Activated T-cell treated with anti-CD3 and anti-CD28 coated beads, Interleukin-2, amount 50 U/mL, for 4 hours (primary cell): ENCODE results near the gene ZBTB20. TPM values are rescaled to one million over a fixed set of nuclear protein-coding genes. Genes with fewer than 3 reads are reported as not detected.
A peak's percentile ranks its signal among the peaks of the same experiment; 100 is the strongest.

Experiments used
- ATAC-seq, 2 donors: fragments of 200-7000 bp; cut with Tn5 transposase; one replicate each; pipeline ENCODE4 v1.10.0; 2021
- DNase-seq: peaks from one replicate; pipeline ENCODE4 v3.0.0-alpha.2; 2020
- H3K27me3 Mint-ChIP-seq: one replicate; pipeline ENCODE4 v1.8.0; 2021; ENCODE audit warnings: low read depth, mixed read lengths
- H3K36me3 Mint-ChIP-seq: one replicate; pipeline ENCODE4 v1.8.0; 2022; ENCODE audit warnings: mixed read lengths; ENCODE audit not compliant: insufficient read depth
- H3K4me1 Mint-ChIP-seq: one replicate; pipeline ENCODE4 v1.8.0; 2021; ENCODE audit warnings: low read depth, mixed read lengths
- H3K4me3 Mint-ChIP-seq: one replicate; pipeline ENCODE4 v1.8.0; 2021; ENCODE audit warnings: mild to moderate bottlenecking, moderate library complexity, mixed read lengths
- H3K9me3 Mint-ChIP-seq: one replicate; pipeline ENCODE4 v1.8.0; 2021; ENCODE audit warnings: mixed read lengths
- total RNA-seq, 3 donors: library from RNA; stranded (reverse); gene quantifications; one replicate each; pipeline ENCODE4 v1.2.1, GENCODE V29; 2021

Gene ZBTB20
- total RNA-seq, 3 donors from 2014 or later, result 0.91 to 2.8 (median 1.8) TPM

DNA sequence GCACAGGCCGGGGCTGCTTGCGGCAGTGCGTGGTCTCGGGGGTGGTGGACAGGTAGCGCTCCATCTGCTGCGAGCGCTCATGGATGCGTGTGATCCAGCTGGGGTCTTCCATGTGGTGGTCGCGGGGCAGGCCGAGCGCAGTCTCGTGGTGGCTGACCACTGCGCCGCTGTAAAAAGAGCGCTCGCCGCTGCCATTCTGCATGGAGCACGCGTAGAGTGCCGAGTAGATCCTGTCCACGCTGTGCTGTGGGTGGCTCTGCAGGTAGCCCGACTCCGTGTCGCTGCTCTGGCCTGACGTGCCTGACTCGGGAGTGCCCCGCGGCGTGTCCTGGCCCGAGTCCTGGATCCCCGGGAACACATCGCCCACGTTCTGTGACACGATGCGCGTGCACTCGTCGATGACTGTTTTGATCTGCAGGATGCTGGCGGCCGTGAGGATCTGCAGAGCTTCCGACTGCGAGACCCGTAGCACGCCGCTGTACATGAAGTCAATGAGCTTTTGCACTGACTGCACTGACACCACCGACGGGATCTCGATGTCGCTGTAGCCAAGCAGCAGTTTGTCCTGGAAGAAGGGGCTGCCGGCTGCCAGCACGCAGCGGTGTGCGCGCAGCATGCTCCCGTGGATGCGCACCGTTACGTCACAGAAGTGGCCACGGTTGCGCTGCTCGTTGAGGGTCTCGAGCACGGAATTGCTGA, 795.8 kb downstream of the ZBTB20 start:
- no peak for ATAC-seq
- H3K4me3 Mint-ChIP-seq, result no peak overlapping the region
- no peaks in the 10 kb centered on the region for H3K9me3 Mint-ChIP-seq
- DNase-seq, result no peak
- H3K4me1 Mint-ChIP-seq, result peaks cover under 1% of the 10 kb centered on the region
- H3K36me3 Mint-ChIP-seq, result peaks cover 37% of the 10 kb centered on the region
- no peaks in the 10 kb centered on the region for H3K27me3 Mint-ChIP-seq

DNA sequence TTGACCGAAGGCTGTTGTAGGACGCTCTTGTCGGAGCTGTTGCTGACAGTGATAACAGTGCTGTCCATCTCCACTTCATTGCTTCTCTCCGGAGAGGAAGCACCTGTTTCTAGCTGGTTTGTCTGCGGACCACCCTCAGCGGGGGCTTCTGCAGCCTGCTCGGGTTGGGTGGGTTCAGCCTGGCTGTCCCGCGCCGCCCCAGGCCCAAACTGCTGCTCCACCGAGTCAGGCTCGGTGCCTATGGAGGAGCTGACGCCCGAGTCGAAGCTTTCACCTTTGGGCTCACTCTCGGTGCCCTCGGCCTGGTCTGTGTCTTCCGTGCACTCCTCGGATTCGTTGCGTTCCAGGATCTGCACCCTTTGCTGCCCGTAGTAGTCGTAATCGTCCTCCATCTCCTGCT, 796.4 kb downstream of the ZBTB20 start:
- H3K9me3 Mint-ChIP-seq, result no peaks in the 10 kb centered on the region
- H3K36me3 Mint-ChIP-seq, result peaks cover 37% of the 10 kb centered on the region
- H3K27me3 Mint-ChIP-seq, result no peaks in the 10 kb centered on the region
- DNase-seq (no peak), ATAC-seq (no peak)
- H3K4me1 Mint-ChIP-seq, result peaks cover 5% of the 10 kb centered on the region
- H3K4me3 Mint-ChIP-seq, result no peak overlapping the region

DNA sequence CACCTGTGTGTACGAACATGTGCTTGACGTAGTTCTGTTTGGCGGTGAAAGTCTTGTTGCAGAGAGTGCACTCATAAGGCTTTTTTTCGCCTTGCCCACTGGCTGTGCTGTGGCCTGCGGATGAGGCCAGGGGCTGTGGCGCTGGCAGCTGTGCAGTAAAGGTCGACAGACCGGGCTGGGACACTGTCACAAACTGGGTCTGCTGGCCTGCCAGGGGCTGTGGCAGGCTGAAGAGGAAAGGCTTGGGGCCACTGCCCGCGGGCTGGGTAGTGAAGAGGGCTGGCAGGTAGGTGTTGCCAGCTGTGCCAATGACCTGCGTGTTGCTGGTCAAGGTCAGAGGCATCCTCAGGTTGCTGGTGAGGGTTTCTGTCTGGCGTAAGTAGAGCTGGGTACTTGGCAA, 796.8 kb downstream of the ZBTB20 start:
- ATAC-seq (no peak), DNase-seq (no peak)
- no peak overlapping the region for H3K4me3 Mint-ChIP-seq
- H3K9me3 Mint-ChIP-seq, result no peaks in the 10 kb centered on the region
- peaks cover 37% of the 10 kb centered on the region for H3K36me3 Mint-ChIP-seq
- H3K4me1 Mint-ChIP-seq, result peaks cover 5% of the 10 kb centered on the region
- H3K27me3 Mint-ChIP-seq, result no peaks in the 10 kb centered on the region

DNA sequence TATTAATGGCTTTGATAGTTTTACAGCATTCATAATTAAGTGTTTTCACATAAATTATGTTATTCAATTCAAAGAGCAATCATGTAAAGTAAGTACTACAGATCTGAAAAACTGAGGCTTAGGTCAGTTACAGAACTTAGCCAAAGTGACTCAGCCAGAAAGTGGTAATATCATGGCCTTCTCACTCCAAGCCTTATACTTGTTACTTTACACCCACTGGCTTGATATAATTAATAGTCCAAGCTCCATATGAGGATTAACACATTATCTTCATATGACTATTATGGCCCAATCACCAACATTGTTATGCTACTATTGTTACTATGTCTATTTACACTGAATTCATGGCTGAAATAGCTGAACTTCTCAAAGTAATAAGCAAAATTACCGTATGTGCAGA, 802.6 kb downstream of the ZBTB20 start:
- Mint-ChIP-seq H3K4me3 (no peak overlapping the region), H3K4me1 (peaks cover 11% of the 10 kb centered on the region), H3K27me3 (no peaks in the 10 kb centered on the region), H3K9me3 (no peaks in the 10 kb centered on the region), H3K36me3 (peaks cover 21% of the 10 kb centered on the region)
- DNase-seq (no peak), ATAC-seq (no peak)

DNA sequence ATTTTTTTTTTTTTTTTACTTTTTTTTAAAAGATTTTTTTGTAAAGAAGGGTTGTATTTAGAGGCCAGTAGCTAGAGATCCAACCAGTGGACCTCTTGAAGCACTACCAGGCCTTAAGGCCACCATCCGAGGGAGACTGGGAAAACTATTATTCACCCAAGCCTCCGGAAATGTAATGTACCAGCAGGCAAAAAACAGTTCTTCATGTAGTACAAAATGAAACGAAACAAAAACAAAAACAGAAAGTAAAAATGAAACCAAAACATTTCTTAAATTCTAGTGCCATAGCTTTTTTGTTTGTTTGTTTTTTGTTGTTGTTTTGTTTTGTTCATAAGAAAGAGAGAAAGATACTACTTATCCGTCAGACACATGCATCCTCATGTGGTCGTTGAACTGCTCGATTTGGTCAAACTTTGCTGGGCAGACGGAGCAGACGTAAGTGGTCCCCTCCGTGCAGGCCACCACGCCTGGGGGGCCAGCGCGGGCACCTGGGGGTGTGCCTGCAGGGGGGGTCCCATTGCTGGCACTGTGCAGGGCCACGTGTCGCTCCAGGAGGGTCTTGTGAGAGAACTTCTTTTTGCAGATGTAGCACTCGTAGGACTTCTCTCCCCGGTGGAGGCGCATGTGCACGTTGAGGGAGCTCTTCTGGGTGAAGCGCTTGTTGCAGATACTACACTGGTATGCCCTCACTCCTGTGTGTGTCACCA, 808.3 kb downstream of the ZBTB20 start:
- Mint-ChIP-seq H3K4me1 (peaks cover 37% of the 10 kb centered on the region), H3K36me3 (peaks cover 19% of the 10 kb centered on the region), H3K9me3 (no peaks in the 10 kb centered on the region), H3K27me3 (no peaks in the 10 kb centered on the region), H3K4me3 (no peak overlapping the region)
- DNase-seq, result no peak
- ATAC-seq, result peak in 1 of 2 donors; percentile 25

DNA sequence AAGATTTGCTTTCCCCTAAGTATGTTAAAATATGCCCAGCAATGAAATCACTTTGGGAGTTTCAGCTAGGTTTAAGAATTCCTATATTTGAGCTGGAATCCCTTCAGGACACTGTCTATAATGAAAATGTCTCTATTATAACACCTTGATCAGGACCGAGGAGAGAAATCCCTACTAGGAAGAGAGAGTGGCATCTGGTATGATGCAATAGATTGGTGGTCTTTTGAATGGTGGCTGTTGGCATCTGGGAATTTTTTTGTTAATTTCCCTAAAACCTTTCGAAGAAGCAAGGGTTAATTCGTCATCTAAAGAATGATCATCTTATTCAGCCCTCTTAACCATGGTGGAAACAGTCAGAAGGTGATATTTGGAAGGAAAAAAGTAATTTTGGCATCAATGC, 810.2 kb downstream of the ZBTB20 start:
- no peak overlapping the region for H3K4me3 Mint-ChIP-seq
- H3K4me1 Mint-ChIP-seq, result peaks cover 54% of the 10 kb centered on the region
- no peaks in the 10 kb centered on the region for H3K9me3 Mint-ChIP-seq
- peaks cover 10% of the 10 kb centered on the region for H3K36me3 Mint-ChIP-seq
- no peaks in the 10 kb centered on the region for H3K27me3 Mint-ChIP-seq
- DNase-seq (no peak), ATAC-seq (no peak)

DNA sequence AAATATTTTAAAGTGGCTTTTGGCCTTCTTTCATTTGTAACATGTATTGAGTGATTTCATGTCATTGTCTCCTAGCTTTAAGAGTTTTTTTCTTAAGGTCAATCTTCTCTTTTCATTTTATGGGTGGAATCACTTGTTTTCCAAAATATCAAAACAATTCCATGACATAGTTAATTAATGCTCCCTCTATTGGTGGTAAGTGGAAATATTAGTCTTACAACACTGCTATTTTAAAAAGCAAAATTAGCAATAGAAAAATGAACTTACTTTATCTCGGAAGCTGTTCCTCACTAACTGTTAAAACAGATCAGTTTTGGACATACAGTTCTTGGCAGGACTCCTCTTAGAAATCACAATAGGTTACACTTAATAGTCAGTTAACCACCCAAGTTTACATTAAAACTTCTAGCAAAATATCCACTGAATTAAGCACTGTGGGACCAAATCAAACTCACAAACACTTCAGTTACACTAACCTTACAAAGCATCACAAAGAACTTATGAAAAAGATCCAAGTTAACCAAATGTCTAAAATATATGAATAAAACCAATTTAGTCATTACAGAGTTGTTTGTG, 810.9 kb downstream of the ZBTB20 start:
- ATAC-seq (no peak), DNase-seq (no peak)
- peaks cover 10% of the 10 kb centered on the region for H3K36me3 Mint-ChIP-seq
- H3K4me1 Mint-ChIP-seq, result peaks cover 61% of the 10 kb centered on the region
- no peaks in the 10 kb centered on the region for H3K9me3 Mint-ChIP-seq
- H3K4me3 Mint-ChIP-seq, result no peak overlapping the region
- H3K27me3 Mint-ChIP-seq, result no peaks in the 10 kb centered on the region

DNA sequence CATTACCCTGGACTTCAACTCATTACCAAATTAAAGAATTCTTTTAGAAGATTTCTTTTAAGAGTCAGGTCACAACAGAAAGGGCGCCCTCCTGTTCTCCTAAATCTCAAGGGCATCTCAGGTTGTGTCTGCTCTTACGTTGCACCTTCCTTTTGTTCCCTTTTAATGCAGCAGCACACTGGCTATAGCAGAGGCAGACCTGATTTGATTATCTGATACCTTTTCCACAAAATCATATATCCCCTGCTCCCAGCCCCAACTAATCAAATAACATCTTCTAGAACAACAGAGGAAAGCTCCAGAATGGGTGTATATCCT, 813.2 kb downstream of the ZBTB20 start:
- peaks cover 77% of the 10 kb centered on the region for H3K4me1 Mint-ChIP-seq
- H3K36me3 Mint-ChIP-seq, result peaks cover 14% of the 10 kb centered on the region
- H3K9me3 Mint-ChIP-seq, result no peaks in the 10 kb centered on the region

DNA sequence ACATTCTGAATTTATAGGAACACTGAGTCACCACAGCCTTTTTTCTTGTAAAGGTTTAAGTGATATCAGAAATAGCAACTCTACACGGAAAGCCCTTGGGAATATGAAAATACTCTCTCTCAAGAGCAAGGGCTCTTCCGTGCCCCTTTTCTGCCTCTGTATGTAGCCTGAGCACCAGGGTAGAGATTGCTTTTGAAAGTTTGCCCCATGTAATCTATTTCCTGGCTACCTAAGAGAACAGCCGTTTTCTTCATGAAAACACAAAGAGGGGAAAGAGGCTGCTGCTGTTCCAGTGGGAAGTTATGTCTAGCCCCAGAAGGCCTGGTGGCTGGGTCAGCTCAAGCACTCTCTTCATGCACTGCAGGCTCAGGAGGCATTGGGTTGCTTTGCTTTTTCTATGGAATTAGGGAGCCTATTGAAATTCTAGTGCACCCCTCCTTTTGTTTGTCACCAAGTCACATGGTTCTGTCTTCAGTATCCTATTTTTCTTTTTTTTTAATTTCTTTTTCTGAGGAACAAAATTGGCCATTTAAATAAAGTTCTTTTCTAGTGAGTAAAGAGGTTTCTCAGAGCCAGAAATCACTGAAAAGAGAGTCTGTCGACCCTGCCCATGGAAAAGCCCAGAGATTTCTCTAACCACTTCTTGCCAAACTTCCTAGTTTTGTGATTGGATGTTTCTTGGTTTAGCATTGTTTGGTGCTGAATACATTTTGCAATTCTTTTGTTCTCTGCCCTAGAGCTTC, 813.7 kb downstream of the ZBTB20 start:
- no peak overlapping the region for H3K4me3 Mint-ChIP-seq
- H3K4me1 Mint-ChIP-seq, result peaks cover 80% of the 10 kb centered on the region
- DNase-seq (no peak), ATAC-seq (peak in 1 of 2 donors; percentile 42)
- H3K36me3 Mint-ChIP-seq, result peaks cover 16% of the 10 kb centered on the region
- no peaks in the 10 kb centered on the region for H3K27me3 Mint-ChIP-seq
- no peaks in the 10 kb centered on the region for H3K9me3 Mint-ChIP-seq

More for the DNA sequence above, 813.2 kb downstream of the ZBTB20 start:
- no peak overlapping the region for H3K4me3 Mint-ChIP-seq
- H3K27me3 Mint-ChIP-seq, result no peaks in the 10 kb centered on the region
- DNase-seq (no peak), ATAC-seq (no peak)

DNA sequence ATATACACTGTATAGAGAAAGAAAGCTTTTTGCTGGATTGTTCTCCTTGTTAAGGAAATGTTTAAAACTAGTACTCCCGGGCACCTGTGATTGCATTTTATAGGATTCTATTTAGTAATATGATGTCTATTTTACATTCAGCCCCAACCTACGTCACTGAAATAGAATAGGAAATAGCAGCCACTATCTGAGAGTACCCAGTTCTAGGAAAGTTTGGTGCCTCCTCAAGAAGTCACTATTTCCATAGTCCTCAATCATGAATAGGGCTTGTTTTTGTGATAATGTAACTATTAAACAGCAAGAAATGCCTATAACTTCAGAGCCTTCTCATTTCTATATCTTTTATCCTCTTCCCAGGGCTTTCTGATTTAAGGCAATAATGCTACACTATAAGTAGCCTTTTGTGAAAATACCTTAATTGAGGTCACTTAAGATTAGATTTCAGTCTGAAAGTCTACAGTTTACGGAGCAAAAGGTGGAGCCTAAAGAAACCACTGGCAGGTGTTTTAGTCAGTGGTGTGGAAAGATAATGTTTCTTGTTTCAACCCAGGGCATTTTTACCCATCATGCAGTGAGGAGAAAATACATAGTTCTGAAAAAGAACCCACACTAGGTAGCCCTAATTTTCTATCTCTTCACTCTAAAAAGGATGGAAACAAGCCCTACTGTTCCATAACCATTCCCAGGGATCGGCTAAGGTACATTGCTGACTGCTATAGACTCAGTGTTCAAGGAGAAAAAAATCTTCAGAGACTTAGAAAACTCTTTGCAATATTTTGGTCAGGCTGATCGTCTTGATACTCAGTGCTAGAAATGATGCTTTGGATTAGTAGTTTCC, 814.5 kb downstream of the ZBTB20 start:
- Mint-ChIP-seq H3K4me1 (peaks cover 82% of the 10 kb centered on the region), H3K27me3 (no peaks in the 10 kb centered on the region), H3K36me3 (peaks cover 12% of the 10 kb centered on the region), H3K4me3 (peak overlapping the region; percentile 46), H3K9me3 (no peaks in the 10 kb centered on the region)
- ATAC-seq (peak; percentile 45 to 62), DNase-seq (no peak)

DNA sequence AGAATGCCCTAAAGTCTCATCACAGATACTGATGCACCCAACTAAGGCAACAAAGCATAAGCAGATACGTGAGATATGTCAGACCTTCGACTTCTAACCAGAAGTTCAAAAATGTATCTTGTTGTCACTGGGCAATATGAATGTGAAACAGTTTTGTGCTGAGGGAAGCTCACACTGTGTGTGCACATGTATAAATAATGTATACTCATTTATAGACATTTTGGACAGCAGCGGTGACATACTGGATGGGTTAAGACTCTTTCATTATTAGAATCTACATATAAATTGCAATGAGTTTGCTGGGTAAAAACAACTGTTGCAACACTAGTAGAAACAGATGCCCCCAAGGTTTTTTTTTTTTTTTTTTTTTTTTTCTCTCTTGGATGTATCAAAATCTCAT, 815.4 kb downstream of the ZBTB20 start:
- Mint-ChIP-seq H3K4me3 (no peak overlapping the region), H3K9me3 (no peaks in the 10 kb centered on the region), H3K27me3 (no peaks in the 10 kb centered on the region), H3K4me1 (peaks cover 84% of the 10 kb centered on the region), H3K36me3 (peaks cover 12% of the 10 kb centered on the region)
- ATAC-seq, result peak in 1 of 2 donors; percentile 26
- no peak for DNase-seq

DNA sequence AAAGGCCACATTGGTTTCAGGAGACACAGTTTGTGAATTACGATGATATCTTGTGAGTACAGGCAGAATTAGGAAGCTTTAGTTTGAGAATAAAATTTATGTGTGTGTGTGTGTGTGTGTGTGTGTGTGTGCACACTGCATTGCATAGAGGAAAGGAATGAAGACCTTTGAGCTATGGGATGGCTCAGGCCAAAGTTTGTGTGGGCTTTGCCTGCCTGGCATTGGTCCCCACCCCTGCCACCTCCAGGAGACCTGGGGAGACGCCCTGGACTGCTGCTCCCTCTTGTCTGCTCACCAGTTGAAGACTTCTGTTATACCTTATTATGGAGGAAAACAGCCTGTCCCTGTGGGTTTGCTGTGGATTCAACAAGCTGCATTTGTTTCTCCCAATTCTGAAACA, 816.1 kb downstream of the ZBTB20 start:
- Mint-ChIP-seq H3K36me3 (peaks cover 12% of the 10 kb centered on the region), H3K4me1 (peaks cover 83% of the 10 kb centered on the region), H3K4me3 (no peak overlapping the region), H3K27me3 (no peaks in the 10 kb centered on the region), H3K9me3 (no peaks in the 10 kb centered on the region)
- no peak for DNase-seq
- no peak for ATAC-seq

DNA sequence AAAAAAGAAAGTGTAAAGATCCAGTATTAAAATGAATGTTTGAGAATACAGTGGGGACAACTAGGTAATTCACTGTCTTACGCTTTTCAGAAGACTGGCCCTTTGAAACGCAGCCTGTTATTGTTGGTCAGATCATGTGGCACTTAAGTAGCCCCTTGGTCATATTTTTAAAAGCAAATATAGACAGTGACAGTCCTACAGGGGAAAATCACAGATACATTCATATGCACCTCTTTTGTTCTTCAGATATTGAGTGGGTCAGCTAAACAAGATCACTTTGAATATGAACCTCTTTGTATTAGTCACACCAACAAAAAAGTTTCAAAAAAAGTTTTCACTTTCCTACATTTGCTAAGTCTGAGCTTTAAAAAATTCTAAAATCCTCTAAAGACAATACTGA, 817.3 kb downstream of the ZBTB20 start:
- Mint-ChIP-seq H3K4me1 (peaks cover 84% of the 10 kb centered on the region), H3K36me3 (peaks cover 12% of the 10 kb centered on the region), H3K9me3 (no peaks in the 10 kb centered on the region), H3K27me3 (no peaks in the 10 kb centered on the region), H3K4me3 (no peak overlapping the region)
- no peak for DNase-seq
- no peak for ATAC-seq

DNA sequence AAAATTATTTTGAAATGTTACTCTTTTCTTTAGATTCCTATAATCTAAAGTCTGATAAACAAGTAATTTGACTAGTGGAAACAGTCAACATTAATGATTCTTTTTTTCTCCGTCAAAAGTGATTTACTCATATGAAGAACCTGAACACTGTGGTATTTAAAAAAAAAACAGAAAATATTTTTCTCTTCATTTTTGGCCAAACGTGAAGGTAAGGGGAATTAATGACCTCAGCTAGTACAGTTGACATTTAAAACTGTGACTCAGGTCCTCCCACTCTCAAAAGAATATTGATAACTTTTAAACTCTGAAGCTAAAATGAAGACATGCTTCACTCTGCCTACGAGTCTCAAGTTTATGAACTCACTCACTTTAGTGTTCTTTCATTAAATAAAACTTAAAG, 818.7 kb downstream of the ZBTB20 start:
- H3K4me3 Mint-ChIP-seq, result peak overlapping the region; percentile 35
- no peaks in the 10 kb centered on the region for H3K9me3 Mint-ChIP-seq
- peaks cover 87% of the 10 kb centered on the region for H3K4me1 Mint-ChIP-seq
- ATAC-seq (peak in 1 of 2 donors; percentile 42), DNase-seq (no peak)
- H3K36me3 Mint-ChIP-seq, result peaks cover 18% of the 10 kb centered on the region
- no peaks in the 10 kb centered on the region for H3K27me3 Mint-ChIP-seq
